ENCODE results near the gene ITPR1.
"Not testable (repeated sequence)": the region's sequence is repeated elsewhere in the genome, so short reads cannot be mapped to it uniquely, and the experiment has no call there.

Gene ITPR1

GRCh38 chr3:4493014-4493940 is at the start of gene ITPR1:
Gene ITPR1 (plus strand): TSS chr3:4493348. CDS start chr3:4516492, 23,144 bp downstream.
- H3K27ac ChIP-seq = peak within 1 kb of the TSS; percentile 89
- POLR2A ChIA-PET (ENCODE audit: low non-redundant PET) = interaction anchor here (0.6 to 1.1 kb wide), 6 partner anchors 26 to 136 kb away, joined by 3 to 7 read pairs (median 4); partner anchors contain the start of gene SUMF1
- CTCF ChIA-PET = interaction anchor here (0.6 to 2.4 kb wide), 2 partner anchors 58 to 143 kb away, joined by 4 to 5 read pairs; no protein-coding TSS in a partner anchor
- TF ChIP-seq, protein P1, sequence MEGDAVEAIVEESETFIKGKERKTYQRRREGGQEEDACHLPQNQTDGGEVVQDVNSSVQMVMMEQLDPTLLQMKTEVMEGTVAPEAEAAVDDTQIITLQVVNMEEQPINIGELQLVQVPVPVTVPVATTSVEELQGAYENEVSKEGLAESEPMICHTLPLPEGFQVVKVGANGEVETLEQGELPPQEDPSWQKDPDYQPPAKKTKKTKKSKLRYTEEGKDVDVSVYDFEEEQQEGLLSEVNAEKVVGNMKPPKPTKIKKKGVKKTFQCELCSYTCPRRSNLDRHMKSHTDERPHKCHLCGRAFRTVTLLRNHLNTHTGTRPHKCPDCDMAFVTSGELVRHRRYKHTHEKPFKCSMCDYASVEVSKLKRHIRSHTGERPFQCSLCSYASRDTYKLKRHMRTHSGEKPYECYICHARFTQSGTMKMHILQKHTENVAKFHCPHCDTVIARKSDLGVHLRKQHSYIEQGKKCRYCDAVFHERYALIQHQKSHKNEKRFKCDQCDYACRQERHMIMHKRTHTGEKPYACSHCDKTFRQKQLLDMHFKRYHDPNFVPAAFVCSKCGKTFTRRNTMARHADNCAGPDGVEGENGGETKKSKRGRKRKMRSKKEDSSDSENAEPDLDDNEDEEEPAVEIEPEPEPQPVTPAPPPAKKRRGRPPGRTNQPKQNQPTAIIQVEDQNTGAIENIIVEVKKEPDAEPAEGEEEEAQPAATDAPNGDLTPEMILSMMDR (conservative IDR thresholded peaks at IDR 0.05; ENCODE audit: low read depth) = no peak
- DNase-seq (ENCODE audit: low spot score) = peak; percentile 93

DNA sequence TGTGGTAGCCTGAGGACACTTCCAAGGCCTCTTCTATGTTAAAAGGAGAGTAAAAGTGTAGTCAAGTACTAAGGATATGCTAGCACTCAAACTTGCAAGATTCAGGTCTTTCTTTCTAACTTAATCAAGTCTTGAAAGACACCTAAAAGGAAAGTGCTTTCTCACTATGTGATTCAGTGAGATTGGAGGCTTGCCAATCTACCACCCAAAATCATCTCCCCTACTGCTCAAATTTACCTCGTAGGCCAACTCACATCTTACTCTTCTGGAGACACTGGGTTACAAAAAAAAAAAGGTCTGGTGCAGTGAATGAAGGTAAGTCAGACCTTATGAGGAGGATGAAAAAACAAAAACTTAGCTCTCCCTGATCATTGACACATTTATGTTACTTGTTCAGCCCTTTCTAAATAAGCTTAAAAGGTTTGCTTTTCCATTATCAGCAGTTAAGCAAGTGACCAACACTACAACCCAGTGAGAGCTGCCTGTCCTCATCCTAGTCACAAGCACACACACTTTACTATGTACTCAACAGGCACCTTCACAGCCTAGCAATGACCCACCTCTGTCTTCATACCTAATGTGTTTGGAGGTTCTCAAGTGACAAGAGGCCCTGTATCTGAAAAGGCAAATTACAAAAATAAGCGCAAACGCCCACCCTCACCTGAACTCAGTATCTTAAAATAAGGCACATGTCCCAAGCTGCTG is 45.7 kb upstream of the ITPR1 start:
- ChIA-PET POLR2A (ENCODE audit: low non-redundant PET) (no interaction called here), CTCF (no interaction called here)
- H3K27ac ChIP-seq = no peak overlapping the region
- TF ChIP-seq, protein P1 (conservative IDR thresholded peaks at IDR 0.05; ENCODE audit: low read depth) = no peak
- no peak for DNase-seq (ENCODE audit: low spot score)

GRCh38 chr3:4448187-4448586 is 45.0 kb upstream of the ITPR1 start:
- TF ChIP-seq, protein P1 (conservative IDR thresholded peaks at IDR 0.05; ENCODE audit: low read depth) = no peak
- POLR2A ChIA-PET (ENCODE audit: low non-redundant PET) = no interaction called here
- CTCF ChIA-PET = interaction anchor here (0.6 kb wide), 3 partner anchors 10 to 688 kb away, joined by 3 to 4 read pairs (median 3); no protein-coding TSS in a partner anchor
- H3K27ac ChIP-seq = no peak overlapping the region
- no peak for DNase-seq (ENCODE audit: low spot score)

- H3K27ac ChIP-seq = no peak overlapping the region
- TF ChIP-seq, protein P1 (conservative IDR thresholded peaks at IDR 0.05; ENCODE audit: low read depth) = no peak
- ChIA-PET CTCF (no interaction called here), POLR2A (ENCODE audit: low non-redundant PET) (no interaction called here)
- no peak for DNase-seq (ENCODE audit: low spot score)
Measured at GRCh38 chr3:4449043-4449805, 43.9 kb upstream of the ITPR1 start.

DNA sequence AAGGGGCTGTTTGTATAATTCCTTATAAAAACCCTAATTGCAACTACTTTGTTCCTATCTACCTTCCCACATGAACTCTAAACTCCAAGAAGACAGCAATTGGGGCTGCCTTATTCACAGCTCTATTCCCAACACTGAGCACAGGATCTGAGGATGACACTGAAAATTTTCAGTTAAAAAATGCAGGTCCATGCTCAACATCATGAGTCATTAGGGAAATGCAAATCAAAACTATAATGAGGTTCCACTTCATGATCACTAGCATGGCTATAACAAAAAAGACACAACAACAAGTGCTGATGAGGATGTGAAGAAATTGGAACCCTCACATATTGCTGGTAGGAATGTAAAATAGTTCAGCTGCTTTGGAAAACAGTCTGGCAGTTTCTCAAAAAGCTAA is 39.0 kb upstream of the ITPR1 start:
- TF ChIP-seq, protein P1 (conservative IDR thresholded peaks at IDR 0.05; ENCODE audit: low read depth) = no peak
- no peak overlapping the region for H3K27ac ChIP-seq
- no peak for DNase-seq (ENCODE audit: low spot score)
- ChIA-PET POLR2A (ENCODE audit: low non-redundant PET) (no interaction called here), CTCF (no interaction called here)

DNA sequence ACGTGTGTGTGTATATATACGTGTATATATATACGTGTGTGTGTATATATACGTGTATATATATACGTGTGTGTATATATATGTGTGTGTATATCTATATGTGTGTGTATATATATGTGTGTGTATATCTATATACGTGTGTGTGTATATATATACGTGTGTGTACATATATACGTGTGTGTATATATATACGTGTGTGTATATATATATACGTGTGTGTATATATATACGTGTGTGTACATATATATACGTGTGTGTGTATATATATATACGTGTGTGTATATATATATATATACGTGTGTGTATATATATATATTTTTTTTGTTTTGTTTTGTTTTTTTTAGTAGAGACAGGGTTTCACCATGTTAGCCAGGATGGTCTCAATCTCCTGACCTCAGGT is 36.4 kb upstream of the ITPR1 start:
- POLR2A ChIA-PET (ENCODE audit: low non-redundant PET); H3K27ac ChIP-seq; DNase-seq (ENCODE audit: low spot score); CTCF ChIA-PET: not testable (repeated sequence)
